UCSD-AML1 (cell line): ENCODE results near the gene ADAMTS17.

Source experiments
- DNase-seq: peaks from one replicate; lab custom pipeline; 2025; ENCODE audit not compliant: unreplicated experiment; lab: John Stamatoyannopoulos, UW

Gene ADAMTS17

GRCh38 chr15:100224206-100225185 lies 117.3 kb downstream of the ADAMTS17 start:
- DNase-seq = no peak

GRCh38 chr15:100222349-100222715 lies 119.4 kb downstream of the ADAMTS17 start:
- no peak for DNase-seq

- DNase-seq = no peak
These were observed 120.1 kb downstream of the ADAMTS17 start for GRCh38 chr15:100221471-100222348.

- no peak for DNase-seq
These were observed 121.6 kb downstream of the ADAMTS17 start for GRCh38 chr15:100220058-100220768.

GRCh38 chr15:100218434-100218833 lies 123.3 kb downstream of the ADAMTS17 start:
- no peak for DNase-seq

GRCh38 chr15:100216182-100216581 lies 125.6 kb downstream of the ADAMTS17 start:
- no peak for DNase-seq

GRCh38 chr15:100215843-100216169 lies 126.0 kb downstream of the ADAMTS17 start:
- DNase-seq = no peak

- DNase-seq = no peak
These were observed 126.5 kb downstream of the ADAMTS17 start for GRCh38 chr15:100215031-100215842.

- DNase-seq = no peak
These were observed 129.6 kb downstream of the ADAMTS17 start for GRCh38 chr15:100211855-100212850.

- no peak for DNase-seq
These were observed 131.4 kb downstream of the ADAMTS17 start for GRCh38 chr15:100210338-100210737.

- no peak for DNase-seq
These were observed 132.7 kb downstream of the ADAMTS17 start for GRCh38 chr15:100208921-100209603.

- no peak for DNase-seq
These were observed 134.7 kb downstream of the ADAMTS17 start for GRCh38 chr15:100207053-100207452.

- no peak for DNase-seq
These were observed 135.1 kb downstream of the ADAMTS17 start for GRCh38 chr15:100206643-100207042.

- DNase-seq = no peak
These were observed 136.1 kb downstream of the ADAMTS17 start for GRCh38 chr15:100205549-100206295.

- no peak for DNase-seq
These were observed 137.0 kb downstream of the ADAMTS17 start for GRCh38 chr15:100204771-100205170.

GRCh38 chr15:100204211-100204610 lies 137.6 kb downstream of the ADAMTS17 start:
- DNase-seq = no peak

- DNase-seq = no peak
These were observed 139.3 kb downstream of the ADAMTS17 start for GRCh38 chr15:100202309-100202960.
